MM.1S (cell line): Measurements from ENCODE around the gene SCOC.

Experiments used
- CTCF ChIP-seq: fragments of 300-600 bp; sonication (generic); IDR thresholded peaks from 2 replicates; pipeline ENCODE4 v1.5.1; 2016; ENCODE audit warnings: antibody characterized with exemption, low read length, mixed read lengths
- EZH2 ChIP-seq: fragments of 300-600 bp; sonication (generic); optimal IDR thresholded peaks from 2 replicates; pipeline ENCODE3; 2017; ENCODE audit warnings: low read depth, mild to moderate bottlenecking, antibody characterized with exemption, low read length, mixed read lengths

GRCh38 chr4:140408974-140409373, 35.5 kb downstream of the SCOC start:
- TF ChIP-seq CTCF: no peak
- TF ChIP-seq EZH2: no peak
